GM23338 (cell line): ENCODE data around the gene SULT1A2. TPM values are rescaled to one million over a fixed set of nuclear protein-coding genes. Genes with fewer than 3 reads are reported as not detected.

Experiments used
- ATAC-seq: fragments of 200-7000 bp; cut with Tn5 transposase; 3 replicates; pipeline ENCODE4 v1.9.1; 2020
- DNase-seq: peaks from one replicate; pipeline ENCODE4 v3.0.0-alpha.2; 2015; ENCODE audit warnings: low spot score
- H2AFZ ChIP-seq: fragments of 200-600 bp; sonication (generic); 2 replicates; pipeline ENCODE4 v1.8.0; 2016; ENCODE audit warnings: antibody characterized with exemption, mild to moderate bottlenecking, moderate library complexity
- H3F3A ChIP-seq: fragments of 200-600 bp; sonication (generic); replicated peaks from 2 replicates; pipeline ENCODE4 v1.8.0; 2017; ENCODE audit warnings: antibody characterized with exemption, mixed run types, low read depth
- H3K27ac ChIP-seq: fragments of 200-600 bp; sonication (generic); 2 replicates; pipeline ENCODE4 v1.6.1; 2016; ENCODE audit warnings: low read depth
- H3K27me3 ChIP-seq: fragments of 200-600 bp; sonication (generic); 2 replicates; pipeline ENCODE4 v1.8.0; 2016; ENCODE audit warnings: mild to moderate bottlenecking, mixed run types, moderate library complexity; ENCODE audit not compliant: insufficient read depth
- H3K36me3 ChIP-seq: fragments of 200-600 bp; sonication (generic); 2 replicates; pipeline ENCODE4 v1.8.0; 2016; ENCODE audit warnings: mild to moderate bottlenecking; ENCODE audit not compliant: insufficient read depth
- H3K4me1 ChIP-seq: fragments of 200-600 bp; sonication (generic); 2 replicates; pipeline ENCODE4 v1.8.0; 2016; ENCODE audit warnings: mild to moderate bottlenecking, moderate library complexity; ENCODE audit not compliant: insufficient read depth
- H3K4me2 ChIP-seq: fragments of 200-600 bp; sonication (generic); 2 replicates; pipeline ENCODE4 v1.7.1; 2017; ENCODE audit warnings: mixed run types
- H3K4me3 ChIP-seq: fragments of 200-600 bp; sonication (generic); 2 replicates; pipeline ENCODE4 v1.6.1; 2016; ENCODE audit warnings: mixed run types
- H3K79me2 ChIP-seq: fragments of 200-600 bp; sonication (generic); replicated peaks from 2 replicates; pipeline ENCODE4 v1.8.0; 2017; ENCODE audit warnings: mild to moderate bottlenecking; ENCODE audit not compliant: insufficient read depth
- H3K9me2 ChIP-seq: fragments of 200-600 bp; sonication (generic); 2 replicates; pipeline ENCODE4 v1.8.0; 2017; ENCODE audit not compliant: insufficient read depth
- H4K20me1 ChIP-seq: fragments of 200-600 bp; sonication (generic); replicated peaks from 2 replicates; pipeline ENCODE4 v1.8.0; 2017; ENCODE audit warnings: mild to moderate bottlenecking; ENCODE audit not compliant: insufficient read depth
- H3K27ac Mint-ChIP-seq: 2 replicates; pipeline ENCODE4 v1.8.0; 2020; ENCODE audit warnings: inconsistent platforms, mild to moderate bottlenecking, moderate library complexity, mixed read lengths
- H3K27me3 Mint-ChIP-seq: 3 replicates; pipeline ENCODE4 v1.8.0; 2022; ENCODE audit warnings: low read depth, mild to moderate bottlenecking, moderate library complexity, mixed read lengths, inconsistent platforms; ENCODE audit not compliant: insufficient read depth, poor library complexity
- H3K36me3 Mint-ChIP-seq: 3 replicates; pipeline ENCODE4 v1.8.0; 2021; ENCODE audit warnings: low read depth, mild to moderate bottlenecking, inconsistent platforms, moderate library complexity, mixed read lengths
- H3K4me1 Mint-ChIP-seq: 3 replicates; pipeline ENCODE4 v1.8.0; 2020; ENCODE audit warnings: mild to moderate bottlenecking, inconsistent platforms, mixed read lengths
- H3K4me3 Mint-ChIP-seq: 3 replicates; pipeline ENCODE4 v1.8.0; 2021; ENCODE audit warnings: moderate library complexity, mild to moderate bottlenecking, inconsistent platforms, mixed read lengths
- H3K9me3 Mint-ChIP-seq: 3 replicates; pipeline ENCODE4 v1.8.0; 2020; ENCODE audit warnings: moderate library complexity, mild to moderate bottlenecking, inconsistent platforms, mixed read lengths
- CREB1 ChIP-seq: fragments of 250-450 bp; sonication (Bioruptor Pico); IDR thresholded peaks from 2 replicates; pipeline ENCODE4 v1.5.0; 2020; ENCODE audit warnings: low read depth, mild to moderate bottlenecking, moderate library complexity
- CTCF ChIP-seq, 2 experiments: fragments of 200-600 bp in 1 of 2; sonication (generic) in 1 of 2; conservative IDR thresholded peaks; 2 replicates each; pipeline versions ENCODE4 v1.5.1 to v1.6.1; 2016 to 2017; ENCODE audit warnings: antibody characterized with exemption in 2 of 2, low read depth in 2 of 2, mild to moderate bottlenecking in 2 of 2, moderate library complexity in 1 of 2
- ETS1 ChIP-seq: IDR thresholded peaks from 2 replicates; pipeline ENCODE4 v1.6.1; 2016; ENCODE audit warnings: antibody characterized with exemption
- EZH2 ChIP-seq: fragments of 200-600 bp; sonication (generic); IDR thresholded peaks from one replicate; pipeline ENCODE4 v1.8.0; 2017; ENCODE audit warnings: antibody characterized with exemption, mild to moderate bottlenecking, low read depth; ENCODE audit not compliant: unreplicated experiment
- EZH2phosphoT487 ChIP-seq: fragments of 200-600 bp; sonication (generic); IDR thresholded peaks from one replicate; pipeline ENCODE4 v1.8.1; 2018; ENCODE audit warnings: antibody characterized with exemption; ENCODE audit not compliant: unreplicated experiment
- POLR2AphosphoS5 ChIP-seq: IDR thresholded peaks from 2 replicates; pipeline ENCODE4 v1.6.1; 2016; ENCODE audit warnings: antibody characterized with exemption, low read depth
- STAT1 ChIP-seq: IDR thresholded peaks from one replicate; pipeline ENCODE4 v1.6.1; 2016; ENCODE audit warnings: antibody characterized with exemption; ENCODE audit not compliant: unreplicated experiment
- ZNF114 ChIP-seq: fragments of 250-450 bp; sonication (Bioruptor Pico); IDR thresholded peaks from 2 replicates; pipeline ENCODE4 v1.5.0; 2020; ENCODE audit warnings: mild to moderate bottlenecking, moderate library complexity
- ZNF331 ChIP-seq: fragments of 250-450 bp; sonication (Bioruptor Pico); IDR thresholded peaks from 2 replicates; pipeline ENCODE4 v1.5.0; 2020; ENCODE audit warnings: low read depth, mild to moderate bottlenecking, moderate library complexity
- polyA plus RNA-seq: library from polyadenylated mRNA; unstranded; fragments of >200 nt; fragmentation: Nextera tagmentation; extraction: Ambion mirVana; gene quantifications from 2 replicates; pipeline ENCODE4 v1.2.1, GENCODE V29; 2016
- total RNA-seq: library from RNA; depleted of rRNA; stranded (reverse); fragments of >200 nt; shearing (Covaris generic); gene quantifications from 2 replicates; pipeline ENCODE4 v1.2.3, GENCODE V29; 2014
- TF ChIP-seq, protein P1 (sequence below): fragments of 250-450 bp; sonication (Bioruptor Pico); IDR thresholded peaks from 2 replicates; pipeline ENCODE4 v1.5.0; 2020; ENCODE audit warnings: mild to moderate bottlenecking, moderate library complexity
- TF ChIP-seq, protein P2 (sequence below): IDR thresholded peaks from one replicate; pipeline ENCODE4 v1.6.1; 2018; ENCODE audit warnings: antibody characterized with exemption; ENCODE audit not compliant: unreplicated experiment

Gene SULT1A2
- total and polyA plus RNA-seq, 2 experiments from 2014 or later = 0.17 to 0.34 TPM

DNA sequence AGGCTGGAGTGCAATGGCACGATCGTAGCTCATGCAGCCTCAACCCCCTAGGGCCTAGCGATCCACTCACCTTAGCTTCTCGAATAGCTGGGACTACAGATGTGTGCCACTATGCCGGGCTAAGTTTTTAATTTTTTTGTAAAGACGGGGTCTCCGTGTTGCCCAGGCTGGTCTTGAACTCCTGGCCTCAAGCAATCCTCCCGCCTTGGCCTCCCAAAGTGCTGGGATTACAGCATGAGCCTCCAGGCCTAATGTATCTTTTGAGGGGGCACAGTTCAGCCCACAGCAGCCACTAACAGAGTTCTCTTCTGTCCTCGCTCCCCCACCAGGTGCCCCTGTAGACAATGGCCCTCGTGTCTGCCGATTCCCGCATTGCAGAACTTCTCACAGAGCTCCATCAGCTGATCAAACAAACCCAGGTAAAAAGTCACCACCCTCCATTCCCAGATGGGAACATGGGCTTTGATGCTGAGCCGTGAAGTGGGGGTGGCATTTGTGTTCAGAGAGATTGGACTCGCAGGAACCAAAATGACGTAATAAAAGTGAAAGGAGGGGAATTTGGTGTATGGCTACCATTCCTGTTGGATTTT lies 16.0 kb downstream of the SULT1A2 start (continued):
- TF ChIP-seq ZNF331 (CRISPR knock-in tag) (no peak), STAT1 (no peak), EZH2 (no peak), POLR2AphosphoS5 (no peak), EZH2phosphoT487 (no peak), CREB1 (CRISPR knock-in tag) (no peak)
- TF ChIP-seq, protein P1, sequence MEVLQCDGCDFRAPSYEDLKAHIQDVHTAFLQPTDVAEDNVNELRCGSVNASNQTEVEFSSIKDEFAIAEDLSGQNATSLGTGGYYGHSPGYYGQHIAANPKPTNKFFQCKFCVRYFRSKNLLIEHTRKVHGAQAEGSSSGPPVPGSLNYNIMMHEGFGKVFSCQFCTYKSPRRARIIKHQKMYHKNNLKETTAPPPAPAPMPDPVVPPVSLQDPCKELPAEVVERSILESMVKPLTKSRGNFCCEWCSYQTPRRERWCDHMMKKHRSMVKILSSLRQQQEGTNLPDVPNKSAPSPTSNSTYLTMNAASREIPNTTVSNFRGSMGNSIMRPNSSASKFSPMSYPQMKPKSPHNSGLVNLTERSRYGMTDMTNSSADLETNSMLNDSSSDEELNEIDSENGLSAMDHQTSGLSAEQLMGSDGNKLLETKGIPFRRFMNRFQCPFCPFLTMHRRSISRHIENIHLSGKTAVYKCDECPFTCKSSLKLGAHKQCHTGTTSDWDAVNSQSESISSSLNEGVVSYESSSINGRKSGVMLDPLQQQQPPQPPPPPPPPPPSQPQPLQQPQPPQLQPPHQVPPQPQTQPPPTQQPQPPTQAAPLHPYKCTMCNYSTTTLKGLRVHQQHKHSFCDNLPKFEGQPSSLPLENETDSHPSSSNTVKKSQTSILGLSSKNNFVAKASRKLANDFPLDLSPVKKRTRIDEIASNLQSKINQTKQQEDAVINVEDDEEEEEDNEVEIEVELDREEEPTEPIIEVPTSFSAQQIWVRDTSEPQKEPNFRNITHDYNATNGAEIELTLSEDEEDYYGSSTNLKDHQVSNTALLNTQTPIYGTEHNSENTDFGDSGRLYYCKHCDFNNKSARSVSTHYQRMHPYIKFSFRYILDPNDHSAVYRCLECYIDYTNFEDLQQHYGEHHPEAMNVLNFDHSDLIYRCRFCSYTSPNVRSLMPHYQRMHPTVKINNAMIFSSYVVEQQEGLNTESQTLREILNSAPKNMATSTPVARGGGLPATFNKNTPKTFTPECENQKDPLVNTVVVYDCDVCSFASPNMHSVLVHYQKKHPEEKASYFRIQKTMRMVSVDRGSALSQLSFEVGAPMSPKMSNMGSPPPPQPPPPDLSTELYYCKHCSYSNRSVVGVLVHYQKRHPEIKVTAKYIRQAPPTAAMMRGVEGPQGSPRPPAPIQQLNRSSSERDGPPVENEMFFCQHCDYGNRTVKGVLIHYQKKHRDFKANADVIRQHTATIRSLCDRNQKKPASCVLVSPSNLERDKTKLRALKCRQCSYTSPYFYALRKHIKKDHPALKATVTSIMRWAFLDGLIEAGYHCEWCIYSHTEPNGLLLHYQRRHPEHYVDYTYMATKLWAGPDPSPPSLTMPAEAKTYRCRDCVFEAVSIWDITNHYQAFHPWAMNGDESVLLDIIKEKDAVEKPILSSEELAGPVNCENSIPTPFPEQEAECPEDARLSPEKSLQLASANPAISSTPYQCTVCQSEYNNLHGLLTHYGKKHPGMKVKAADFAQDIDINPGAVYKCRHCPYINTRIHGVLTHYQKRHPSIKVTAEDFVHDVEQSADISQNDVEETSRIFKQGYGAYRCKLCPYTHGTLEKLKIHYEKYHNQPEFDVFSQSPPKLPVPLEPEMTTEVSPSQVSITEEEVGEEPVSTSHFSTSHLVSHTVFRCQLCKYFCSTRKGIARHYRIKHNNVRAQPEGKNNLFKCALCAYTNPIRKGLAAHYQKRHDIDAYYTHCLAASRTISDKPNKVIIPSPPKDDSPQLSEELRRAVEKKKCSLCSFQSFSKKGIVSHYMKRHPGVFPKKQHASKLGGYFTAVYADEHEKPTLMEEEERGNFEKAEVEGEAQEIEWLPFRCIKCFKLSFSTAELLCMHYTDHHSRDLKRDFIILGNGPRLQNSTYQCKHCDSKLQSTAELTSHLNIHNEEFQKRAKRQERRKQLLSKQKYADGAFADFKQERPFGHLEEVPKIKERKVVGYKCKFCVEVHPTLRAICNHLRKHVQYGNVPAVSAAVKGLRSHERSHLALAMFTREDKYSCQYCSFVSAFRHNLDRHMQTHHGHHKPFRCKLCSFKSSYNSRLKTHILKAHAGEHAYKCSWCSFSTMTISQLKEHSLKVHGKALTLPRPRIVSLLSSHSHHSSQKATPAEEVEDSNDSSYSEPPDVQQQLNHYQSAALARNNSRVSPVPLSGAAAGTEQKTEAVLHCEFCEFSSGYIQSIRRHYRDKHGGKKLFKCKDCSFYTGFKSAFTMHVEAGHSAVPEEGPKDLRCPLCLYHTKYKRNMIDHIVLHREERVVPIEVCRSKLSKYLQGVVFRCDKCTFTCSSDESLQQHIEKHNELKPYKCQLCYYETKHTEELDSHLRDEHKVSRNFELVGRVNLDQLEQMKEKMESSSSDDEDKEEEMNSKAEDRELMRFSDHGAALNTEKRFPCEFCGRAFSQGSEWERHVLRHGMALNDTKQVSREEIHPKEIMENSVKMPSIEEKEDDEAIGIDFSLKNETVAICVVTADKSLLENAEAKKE (CRISPR knock-in tag) = no peak

DNA sequence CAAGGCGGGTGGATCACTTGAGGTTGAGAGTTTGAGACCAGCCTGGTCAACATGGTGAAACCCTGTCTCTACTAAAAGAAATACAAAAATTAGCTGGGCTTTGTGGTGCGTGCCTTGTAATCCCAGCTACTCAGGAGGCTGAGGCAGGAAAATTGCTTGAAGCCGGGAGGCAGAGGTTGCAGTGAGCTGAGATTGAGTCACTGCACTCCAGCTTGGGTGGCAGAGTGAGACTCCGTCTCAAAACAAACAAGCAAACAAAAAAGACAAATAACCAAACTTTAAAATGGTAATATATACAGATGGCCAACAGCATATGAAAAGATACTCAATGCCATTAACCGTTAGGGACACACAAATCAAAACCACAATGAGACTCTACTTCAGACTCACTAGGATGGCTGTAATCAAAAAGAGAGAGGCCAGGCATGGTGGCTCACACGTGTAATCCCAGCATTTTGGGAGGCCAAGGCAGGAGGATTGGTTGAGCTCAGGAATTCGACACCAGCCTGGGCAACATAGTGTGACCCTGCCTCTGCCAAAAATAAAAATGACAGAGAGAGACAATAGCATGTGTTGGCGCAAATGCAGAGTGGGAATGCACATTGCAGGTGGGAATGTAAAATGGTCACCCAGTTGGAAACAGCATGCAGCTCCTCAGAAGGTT lies 21.3 kb downstream of the SULT1A2 start:
- Histone ChIP-seq H3K4me2 (no peak overlapping the region), H3K4me1 (peaks cover 6% of the 10 kb centered on the region), H3K27ac (no peak overlapping the region), H3K4me3 (no peak overlapping the region), H3K27me3 (no peaks in the 10 kb centered on the region), H3K36me3 (no peaks in the 10 kb centered on the region), H4K20me1 (no peaks in the 10 kb centered on the region; the same call in 1 of the 2 replicates), H3K79me2 (no peaks in the 10 kb centered on the region), H2AFZ (no peak overlapping the region), H3K9me2 (0 out of 2 replicates have a peak, but pooled peaks cover 2% of the 10 kb centered on the region), H3F3A (no peaks in the 10 kb centered on the region)
- DNase-seq (no peak), ATAC-seq (no peak)
- H3K36me3 Mint-ChIP-seq = no peaks in the 10 kb centered on the region; the same call in 2 of the 3 replicates
- no peak overlapping the region for H3K4me3 Mint-ChIP-seq
- H3K27me3 Mint-ChIP-seq = peaks cover 9% of the 10 kb centered on the region
- peaks cover 30% of the 10 kb centered on the region for H3K4me1 Mint-ChIP-seq
- H3K27ac Mint-ChIP-seq = no peak overlapping the region
- H3K9me3 Mint-ChIP-seq = no peaks in the 10 kb centered on the region
- TF ChIP-seq ETS1 (no peak), ZNF331 (CRISPR knock-in tag) (no peak), POLR2AphosphoS5 (no peak), CREB1 (CRISPR knock-in tag) (no peak), ZNF114 (CRISPR knock-in tag) (no peak), EZH2 (no peak), CTCF (conservative IDR thresholded peaks at IDR 0.05; ENCODE audit: low read depth in 2 of 2) (no peak)
- TF ChIP-seq, protein P2, sequence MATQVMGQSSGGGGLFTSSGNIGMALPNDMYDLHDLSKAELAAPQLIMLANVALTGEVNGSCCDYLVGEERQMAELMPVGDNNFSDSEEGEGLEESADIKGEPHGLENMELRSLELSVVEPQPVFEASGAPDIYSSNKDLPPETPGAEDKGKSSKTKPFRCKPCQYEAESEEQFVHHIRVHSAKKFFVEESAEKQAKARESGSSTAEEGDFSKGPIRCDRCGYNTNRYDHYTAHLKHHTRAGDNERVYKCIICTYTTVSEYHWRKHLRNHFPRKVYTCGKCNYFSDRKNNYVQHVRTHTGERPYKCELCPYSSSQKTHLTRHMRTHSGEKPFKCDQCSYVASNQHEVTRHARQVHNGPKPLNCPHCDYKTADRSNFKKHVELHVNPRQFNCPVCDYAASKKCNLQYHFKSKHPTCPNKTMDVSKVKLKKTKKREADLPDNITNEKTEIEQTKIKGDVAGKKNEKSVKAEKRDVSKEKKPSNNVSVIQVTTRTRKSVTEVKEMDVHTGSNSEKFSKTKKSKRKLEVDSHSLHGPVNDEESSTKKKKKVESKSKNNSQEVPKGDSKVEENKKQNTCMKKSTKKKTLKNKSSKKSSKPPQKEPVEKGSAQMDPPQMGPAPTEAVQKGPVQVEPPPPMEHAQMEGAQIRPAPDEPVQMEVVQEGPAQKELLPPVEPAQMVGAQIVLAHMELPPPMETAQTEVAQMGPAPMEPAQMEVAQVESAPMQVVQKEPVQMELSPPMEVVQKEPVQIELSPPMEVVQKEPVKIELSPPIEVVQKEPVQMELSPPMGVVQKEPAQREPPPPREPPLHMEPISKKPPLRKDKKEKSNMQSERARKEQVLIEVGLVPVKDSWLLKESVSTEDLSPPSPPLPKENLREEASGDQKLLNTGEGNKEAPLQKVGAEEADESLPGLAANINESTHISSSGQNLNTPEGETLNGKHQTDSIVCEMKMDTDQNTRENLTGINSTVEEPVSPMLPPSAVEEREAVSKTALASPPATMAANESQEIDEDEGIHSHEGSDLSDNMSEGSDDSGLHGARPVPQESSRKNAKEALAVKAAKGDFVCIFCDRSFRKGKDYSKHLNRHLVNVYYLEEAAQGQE = no peak
